Psoas muscle (tissue), 8 donors: ENCODE measurements around the gene PTEN. TPM values are rescaled to one million over a fixed set of nuclear protein-coding genes. Genes with fewer than 3 reads are reported as not detected.

Source experiments
- ATAC-seq, 4 donors: fragments of 200-7000 bp; cut with Tn5 transposase; one replicate each; pipeline ENCODE4 v1.9.1; 2020; ENCODE audit warnings: moderate library complexity in 3 of 4, mild to moderate bottlenecking in 2 of 4
- DNase-seq, 2 donors: peaks; one replicate each; pipeline ENCODE4 v3.0.0-alpha.2; 2020
- H3K27ac ChIP-seq: fragments of 200-600 bp; one replicate; pipeline ENCODE4 v1.8.0; 2022
- H3K27me3 ChIP-seq, 3 donors: fragments of 200-600 bp in 1 of 3; one replicate each; pipeline versions ENCODE4 v1.6.1 to v1.8.0; 2013 to 2022; ENCODE audit warnings: low read length in 2 of 3, mild to moderate bottlenecking in 2 of 3, moderate library complexity in 1 of 3; ENCODE audit not compliant: insufficient read depth in 3 of 3
- H3K36me3 ChIP-seq, 2 donors: fragments of 200-600 bp in 1 of 2; one replicate each; pipeline versions ENCODE4 v1.6.1 to v1.8.0; 2013 to 2022; ENCODE audit warnings: low read depth in 1 of 2, mild to moderate bottlenecking in 1 of 2, moderate library complexity in 1 of 2; ENCODE audit not compliant: insufficient read depth in 1 of 2
- H3K4me1 ChIP-seq: fragments of 200-600 bp; one replicate; pipeline ENCODE4 v1.8.0; 2022
- H3K4me3 ChIP-seq: fragments of 200-600 bp; one replicate; pipeline ENCODE4 v1.8.0; 2022; ENCODE audit warnings: mild to moderate bottlenecking
- H3K9me3 ChIP-seq: fragments of 200-600 bp; one replicate; pipeline ENCODE4 v1.8.0; 2022
- WGBS, 3 donors: extraction: QIAGEN DNeasy Blood & Tissue Kit; methylation state at CpG; one replicate each; pipeline versions ENCODE4 v1.1.6 to v1.1.7; 2013; 5-methylcytosine and 5-hydroxymethylcytosine counted together
- intact Hi-C, 2 donors: fragments of 100-400 bp; cut with DNase I; formaldehyde crosslinking; loops; one replicate each; pipeline versions ENCODE4 v1.11.0 to v1.14.2; 2022
- long read RNA-seq, 2 donors: library from polyadenylated mRNA; unstranded; transcript quantifications; one replicate each; pipeline ENCODE4 v2.0.0, GENCODE V29; 2021
- polyA plus RNA-seq, 3 donors: library from polyadenylated mRNA; stranded (reverse); fragments of 200-250 nt; gene quantifications; one replicate each; pipeline ENCODE4 v1.2.3, GENCODE V29; 2013
- total RNA-seq, 4 donors: library from RNA; stranded (reverse); fragmentation: NEBNext Ultra II Directional in 2 of 4; extraction: Animal tissue kit (Norgen Biotek cat#: 25700) in 2 of 4; gene quantifications; one replicate each; pipeline versions ENCODE4 v1.2.1 to v1.2.4, GENCODE V29; 2021 to 2023
- TF ChIP-seq, protein P1 (sequence below): fragments of 200-600 bp; IDR thresholded peaks from one replicate; pipeline ENCODE4 v1.8.0; 2022; ENCODE audit warnings: antibody characterized with exemption
- donor health status: healthy with polysubstance abuse.
- donor health status: DM: no; HTN: no; CAD: no; lungs with moderate emphysema.
- donor health status: Bipolar disorder and iron deficiency.
- donor health status: healthy.
- donor health status: DM: yes; HTN: yes; CAD: no.
- donor health status: DM: no; HTN: no; CAD: no.
- donor health status: DM: no; HTN: no; CAD: no.
- donor health status: DM: yes; HTN: yes; CAD: no.

Gene PTEN
- total RNA-seq: 10 to 100 TPM; 29.8 to 51.9 (median 42.4) TPM
- 10 to 100 TPM; 13.7 to 28.3 (median 14.6) TPM for polyA plus RNA-seq
- long read RNA-seq, donor 1, full-length matches to known transcripts: 40 of 49 reads
- long read RNA-seq, donor 1, partial matches to known transcripts: 3 of 49 reads
- long read RNA-seq, donor 1, other reads (novel, unspliced or antisense): 6 of 49 reads
- long read RNA-seq, donor 2, full-length matches to known transcripts: 65 of 79 reads
- long read RNA-seq, donor 2, partial matches to known transcripts: 4 of 79 reads
- long read RNA-seq, donor 2, other reads (novel, unspliced or antisense): 10 of 79 reads

DNA sequence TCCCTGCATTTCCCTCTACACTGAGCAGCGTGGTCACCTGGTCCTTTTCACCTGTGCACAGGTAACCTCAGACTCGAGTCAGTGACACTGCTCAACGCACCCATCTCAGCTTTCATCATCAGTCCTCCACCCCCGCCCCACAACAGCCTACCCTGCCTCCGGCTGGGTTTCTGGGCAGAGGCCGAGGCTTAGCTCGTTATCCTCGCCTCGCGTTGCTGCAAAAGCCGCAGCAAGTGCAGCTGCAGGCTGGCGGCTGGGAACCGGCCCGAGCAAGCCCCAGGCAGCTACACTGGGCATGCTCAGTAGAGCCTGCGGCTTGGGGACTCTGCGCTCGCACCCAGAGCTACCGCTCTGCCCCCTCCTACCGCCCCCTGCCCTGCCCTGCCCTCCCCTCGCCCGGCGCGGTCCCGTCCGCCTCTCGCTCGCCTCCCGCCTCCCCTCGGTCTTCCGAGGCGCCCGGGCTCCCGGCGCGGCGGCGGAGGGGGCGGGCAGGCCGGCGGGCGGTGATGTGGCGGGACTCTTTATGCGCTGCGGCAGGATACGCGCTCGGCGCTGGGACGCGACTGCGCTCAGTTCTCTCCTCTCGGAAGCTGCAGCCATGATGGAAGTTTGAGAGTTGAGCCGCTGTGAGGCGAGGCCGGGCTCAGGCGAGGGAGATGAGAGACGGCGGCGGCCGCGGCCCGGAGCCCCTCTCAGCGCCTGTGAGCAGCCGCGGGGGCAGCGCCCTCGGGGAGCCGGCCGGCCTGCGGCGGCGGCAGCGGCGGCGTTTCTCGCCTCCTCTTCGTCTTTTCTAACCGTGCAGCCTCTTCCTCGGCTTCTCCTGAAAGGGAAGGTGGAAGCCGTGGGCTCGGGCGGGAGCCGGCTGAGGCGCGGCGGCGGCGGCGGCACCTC lies at the start of gene PTEN, which contains the start of gene KLLN:
TSS of gene PTEN (plus strand) at position 573 of the 891 bp plus-strand sequence. CDS start 845 bp downstream, outside the sequence.
TSS of gene KLLN (minus strand) at position 481 of the 891 bp plus-strand sequence. CDS start 1,046 bp downstream, outside the sequence.
- no peaks in the 10 kb centered on the region for H3K27me3 ChIP-seq
- H3K4me3 ChIP-seq: peak within 1 kb of the TSS; percentile 77
- peaks cover 4% of the 10 kb centered on the region for H3K4me1 ChIP-seq
- peak; percentile 70 to 76 (median 74) for ATAC-seq
- TF ChIP-seq, protein P1, sequence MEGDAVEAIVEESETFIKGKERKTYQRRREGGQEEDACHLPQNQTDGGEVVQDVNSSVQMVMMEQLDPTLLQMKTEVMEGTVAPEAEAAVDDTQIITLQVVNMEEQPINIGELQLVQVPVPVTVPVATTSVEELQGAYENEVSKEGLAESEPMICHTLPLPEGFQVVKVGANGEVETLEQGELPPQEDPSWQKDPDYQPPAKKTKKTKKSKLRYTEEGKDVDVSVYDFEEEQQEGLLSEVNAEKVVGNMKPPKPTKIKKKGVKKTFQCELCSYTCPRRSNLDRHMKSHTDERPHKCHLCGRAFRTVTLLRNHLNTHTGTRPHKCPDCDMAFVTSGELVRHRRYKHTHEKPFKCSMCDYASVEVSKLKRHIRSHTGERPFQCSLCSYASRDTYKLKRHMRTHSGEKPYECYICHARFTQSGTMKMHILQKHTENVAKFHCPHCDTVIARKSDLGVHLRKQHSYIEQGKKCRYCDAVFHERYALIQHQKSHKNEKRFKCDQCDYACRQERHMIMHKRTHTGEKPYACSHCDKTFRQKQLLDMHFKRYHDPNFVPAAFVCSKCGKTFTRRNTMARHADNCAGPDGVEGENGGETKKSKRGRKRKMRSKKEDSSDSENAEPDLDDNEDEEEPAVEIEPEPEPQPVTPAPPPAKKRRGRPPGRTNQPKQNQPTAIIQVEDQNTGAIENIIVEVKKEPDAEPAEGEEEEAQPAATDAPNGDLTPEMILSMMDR: no peak
- DNase-seq: peak; percentile 90 to 95
- intact Hi-C loops: loop anchor here (5.0 to 10.0 kb wide), 6 partner anchors 94 to 524 kb away; no protein-coding TSS in a partner anchor
- H3K9me3 ChIP-seq: no peaks in the 10 kb centered on the region
- 0 to 1% (median 1%) methylated on average over 51 to 87 of the region's 89 CpGs for WGBS, 3 donors
- peak within 1 kb of the TSS; percentile 94 for H3K27ac ChIP-seq
- no peaks in the 10 kb centered on the region for H3K36me3 ChIP-seq

DNA sequence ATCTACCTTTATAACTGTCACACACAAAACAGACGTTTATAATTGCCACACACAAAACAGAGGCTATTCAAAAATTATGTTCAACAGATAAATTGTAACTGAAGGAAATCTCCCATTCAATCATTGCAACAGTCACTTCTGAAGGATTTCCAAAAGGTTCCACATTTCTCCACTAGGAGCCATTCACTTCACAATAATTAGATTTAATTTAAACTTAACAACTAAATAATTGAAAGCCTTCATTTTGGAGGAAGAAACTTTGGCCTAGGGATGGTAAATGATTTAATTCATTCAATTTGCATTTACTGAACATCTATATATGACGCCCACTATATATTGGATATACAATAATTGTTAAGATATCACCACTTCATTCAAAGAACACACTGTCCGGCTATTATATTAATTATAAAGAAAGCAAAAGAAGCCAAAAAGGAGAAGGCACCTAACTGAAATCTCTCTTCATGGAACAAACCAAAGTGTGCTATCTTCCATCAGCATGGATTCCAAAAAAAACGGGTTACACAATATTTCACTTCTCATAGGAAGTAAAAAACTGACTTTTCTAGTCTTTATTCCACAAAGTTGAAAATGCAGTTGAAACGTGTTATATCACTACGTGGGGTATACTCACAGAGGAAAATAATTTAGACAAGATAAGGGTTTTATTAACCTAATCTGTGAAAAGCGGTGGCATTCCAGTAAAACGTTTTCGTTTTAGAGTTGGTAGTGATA lies 47.1 kb upstream of the PTEN start:
- H3K9me3 ChIP-seq: no peaks in the 10 kb centered on the region
- no peak for DNase-seq
- intact Hi-C loops: no loop called here
- WGBS, 3 donors: 75 to 81% (median 78%) methylated on average over 9 of the region's 9 CpGs
- H3K4me1 ChIP-seq: peaks cover 26% of the 10 kb centered on the region
- peak overlapping the region; percentile 91 for H3K27ac ChIP-seq
- no peaks in the 10 kb centered on the region for H3K27me3 ChIP-seq
- no peak for ATAC-seq
- peaks cover 0 to 24% of the 10 kb centered on the region in 2 donors for H3K36me3 ChIP-seq
- H3K4me3 ChIP-seq: peak overlapping the region; percentile 75
- TF ChIP-seq, protein P1: no peak

GRCh38 chr10:87816898-87817608 lies 46.4 kb upstream of the PTEN start:
- H3K4me3 ChIP-seq: peak overlapping the region; percentile 75
- intact Hi-C loops: no loop called here
- TF ChIP-seq, protein P1: no peak
- H3K36me3 ChIP-seq: peaks cover 0 to 18% of the 10 kb centered on the region in 2 donors
- WGBS, 3 donors: 25 to 28% (median 28%) methylated on average over 10 of the region's 10 CpGs
- H3K27ac ChIP-seq: peak overlapping the region; percentile 91
- DNase-seq (no peak), ATAC-seq (no peak)
- no peaks in the 10 kb centered on the region for H3K9me3 ChIP-seq
- no peaks in the 10 kb centered on the region for H3K27me3 ChIP-seq
- H3K4me1 ChIP-seq: peaks cover 26% of the 10 kb centered on the region
